Measurements from ENCODE around the gene SACS.

The SACS gene, protein sequence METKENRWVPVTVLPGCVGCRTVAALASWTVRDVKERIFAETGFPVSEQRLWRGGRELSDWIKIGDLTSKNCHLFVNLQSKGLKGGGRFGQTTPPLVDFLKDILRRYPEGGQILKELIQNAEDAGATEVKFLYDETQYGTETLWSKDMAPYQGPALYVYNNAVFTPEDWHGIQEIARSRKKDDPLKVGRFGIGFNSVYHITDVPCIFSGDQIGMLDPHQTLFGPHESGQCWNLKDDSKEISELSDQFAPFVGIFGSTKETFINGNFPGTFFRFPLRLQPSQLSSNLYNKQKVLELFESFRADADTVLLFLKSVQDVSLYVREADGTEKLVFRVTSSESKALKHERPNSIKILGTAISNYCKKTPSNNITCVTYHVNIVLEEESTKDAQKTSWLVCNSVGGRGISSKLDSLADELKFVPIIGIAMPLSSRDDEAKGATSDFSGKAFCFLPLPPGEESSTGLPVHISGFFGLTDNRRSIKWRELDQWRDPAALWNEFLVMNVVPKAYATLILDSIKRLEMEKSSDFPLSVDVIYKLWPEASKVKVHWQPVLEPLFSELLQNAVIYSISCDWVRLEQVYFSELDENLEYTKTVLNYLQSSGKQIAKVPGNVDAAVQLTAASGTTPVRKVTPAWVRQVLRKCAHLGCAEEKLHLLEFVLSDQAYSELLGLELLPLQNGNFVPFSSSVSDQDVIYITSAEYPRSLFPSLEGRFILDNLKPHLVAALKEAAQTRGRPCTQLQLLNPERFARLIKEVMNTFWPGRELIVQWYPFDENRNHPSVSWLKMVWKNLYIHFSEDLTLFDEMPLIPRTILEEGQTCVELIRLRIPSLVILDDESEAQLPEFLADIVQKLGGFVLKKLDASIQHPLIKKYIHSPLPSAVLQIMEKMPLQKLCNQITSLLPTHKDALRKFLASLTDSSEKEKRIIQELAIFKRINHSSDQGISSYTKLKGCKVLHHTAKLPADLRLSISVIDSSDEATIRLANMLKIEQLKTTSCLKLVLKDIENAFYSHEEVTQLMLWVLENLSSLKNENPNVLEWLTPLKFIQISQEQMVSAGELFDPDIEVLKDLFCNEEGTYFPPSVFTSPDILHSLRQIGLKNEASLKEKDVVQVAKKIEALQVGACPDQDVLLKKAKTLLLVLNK (N-terminal part only)

DNA sequence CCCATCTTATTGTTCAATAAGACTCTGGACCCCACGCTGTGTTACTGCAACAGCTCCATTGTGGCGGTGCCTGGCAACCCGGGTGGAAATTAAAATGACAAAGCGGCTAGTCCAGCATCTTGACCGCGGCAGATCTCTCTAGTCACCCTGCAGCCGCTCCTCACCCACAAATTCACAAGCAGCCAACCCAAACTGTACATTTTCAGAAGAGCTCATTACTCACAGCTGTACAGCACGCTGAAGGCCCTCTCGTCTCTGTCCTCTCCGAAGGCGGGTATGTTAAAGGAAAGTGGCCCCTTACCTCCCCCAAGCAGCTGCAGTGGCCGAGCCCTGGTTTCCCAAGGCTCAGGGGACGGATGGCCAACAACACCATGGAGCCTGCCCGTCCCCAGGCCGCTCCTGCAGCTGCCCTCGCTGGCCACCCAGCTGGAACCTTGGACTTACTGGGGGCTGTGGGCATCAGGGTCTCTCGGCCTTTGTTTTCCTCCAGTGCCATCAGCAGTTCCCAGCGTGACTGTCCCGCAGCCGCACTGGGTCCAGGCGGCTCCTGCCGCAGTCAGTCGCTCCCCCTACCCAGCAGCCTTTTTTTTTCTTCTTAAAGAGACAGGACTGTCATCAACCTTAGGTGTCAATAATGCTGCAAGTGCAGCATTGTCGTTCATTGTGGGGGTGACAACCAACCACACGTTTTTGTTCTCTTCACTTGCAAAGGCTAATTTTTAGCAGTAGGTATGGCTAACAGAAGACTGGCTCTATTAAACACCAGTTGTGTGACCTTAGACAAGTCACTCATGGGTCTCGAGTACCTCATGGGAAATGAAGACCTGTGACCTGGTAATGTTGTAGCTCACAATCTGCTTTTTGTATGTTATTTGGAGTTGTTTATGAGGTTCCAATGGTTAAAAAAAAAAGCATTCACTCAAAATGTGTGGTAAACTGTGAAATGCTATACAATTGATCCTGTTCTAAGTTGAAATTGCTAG is at the start of gene SACS:
Gene SACS, minus strand, starts transcription at position 532 of the 983 bp plus-strand sequence. CDS start 22,463 bp downstream, outside the sequence.
- no peaks in the 10 kb centered on the region for H4K20me1 ChIP-seq (ENCODE audit: insufficient read depth, low read length)
- H3K79me2 ChIP-seq (ENCODE audit: low read length), result no peaks in the 10 kb centered on the region
- no peak within 1 kb of the TSS for H3K4me3 ChIP-seq (ENCODE audit: low read length)
- H3K4me2 ChIP-seq (ENCODE audit: low read length), result no peak within 1 kb of the TSS
- no peaks in the 10 kb centered on the region for H3K36me3 ChIP-seq (replicated peaks; ENCODE audit: low read depth, low read length)
- no peaks in the 10 kb centered on the region for H3K4me1 ChIP-seq (ENCODE audit: low read length)
- TF ChIP-seq CTCF (IDR thresholded peaks at IDR 0.05; ENCODE audit: low read depth, low read length) (no peak), EZH2phosphoT487 (IDR thresholded peaks at IDR 0.05; ENCODE audit: low read depth) (no peak)
- no peaks in the 10 kb centered on the region for H3K9me3 ChIP-seq (ENCODE audit: insufficient read depth, low read length)
- H3K9ac ChIP-seq (ENCODE audit: low read length), result no peak within 1 kb of the TSS
- no peak within 1 kb of the TSS for H3K27ac ChIP-seq (ENCODE audit: low read length)
- H2AFZ ChIP-seq (ENCODE audit: low read depth, low read length), result no peak within 1 kb of the TSS
- peaks cover 19% of the 10 kb centered on the region for H3K27me3 ChIP-seq (ENCODE audit: low read depth, low read length)

DNA sequence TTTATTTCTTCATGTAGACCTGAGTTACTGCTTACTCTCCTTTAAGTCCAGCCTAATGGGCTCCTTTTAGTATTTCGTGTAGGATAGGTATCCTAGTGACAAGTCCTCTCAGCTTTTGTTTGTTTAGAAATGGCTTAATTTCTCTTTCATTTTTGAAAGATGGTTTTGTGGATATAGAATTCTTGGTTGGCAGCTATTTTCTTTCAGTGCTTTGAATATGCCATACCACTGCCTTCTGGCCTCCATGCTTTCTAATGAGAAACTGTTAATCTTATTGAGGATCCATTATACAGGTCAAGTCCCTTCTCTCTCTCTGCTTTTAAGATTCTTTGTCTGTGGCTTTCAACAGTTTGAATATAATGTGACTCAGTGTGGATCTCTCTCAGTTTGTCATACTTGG is 46.8 kb upstream of the SACS start:
- H3K79me2 ChIP-seq (ENCODE audit: low read length), result no peaks in the 10 kb centered on the region
- no peak overlapping the region for H3K9ac ChIP-seq (ENCODE audit: low read length)
- peaks cover 9% of the 10 kb centered on the region; the same call in 1 of the 2 replicates for H3K9me3 ChIP-seq (ENCODE audit: insufficient read depth, low read length)
- no peak overlapping the region for H2AFZ ChIP-seq (ENCODE audit: low read depth, low read length)
- TF ChIP-seq EZH2phosphoT487 (IDR thresholded peaks at IDR 0.05; ENCODE audit: low read depth) (no peak), CTCF (IDR thresholded peaks at IDR 0.05; ENCODE audit: low read depth, low read length) (no peak)
- H3K4me3 ChIP-seq (ENCODE audit: low read length), result no peak overlapping the region
- H3K36me3 ChIP-seq (replicated peaks; ENCODE audit: low read depth, low read length), result no peaks in the 10 kb centered on the region
- H3K4me2 ChIP-seq (ENCODE audit: low read length), result no peak overlapping the region
- H3K4me1 ChIP-seq (ENCODE audit: low read length), result no peaks in the 10 kb centered on the region
- H4K20me1 ChIP-seq (ENCODE audit: insufficient read depth, low read length), result no peaks in the 10 kb centered on the region
- H3K27ac ChIP-seq (ENCODE audit: low read length), result no peak overlapping the region
- H3K27me3 ChIP-seq (ENCODE audit: low read depth, low read length), result peaks cover 4% of the 10 kb centered on the region; the same call in 1 of the 2 replicates

GRCh38 chr13:23477101-23477500 is 43.6 kb upstream of the SACS start:
- H3K27ac ChIP-seq (ENCODE audit: low read length), result no peak overlapping the region
- TF ChIP-seq CTCF (IDR thresholded peaks at IDR 0.05; ENCODE audit: low read depth, low read length) (no peak), EZH2phosphoT487 (IDR thresholded peaks at IDR 0.05; ENCODE audit: low read depth) (no peak)
- no peak overlapping the region for H3K9ac ChIP-seq (ENCODE audit: low read length)
- no peak overlapping the region for H3K4me2 ChIP-seq (ENCODE audit: low read length)
- no peaks in the 10 kb centered on the region for H3K79me2 ChIP-seq (ENCODE audit: low read length)
- peaks cover 4% of the 10 kb centered on the region; the same call in 1 of the 2 replicates for H3K27me3 ChIP-seq (ENCODE audit: low read depth, low read length)
- no peak overlapping the region for H2AFZ ChIP-seq (ENCODE audit: low read depth, low read length)
- no peaks in the 10 kb centered on the region for H3K36me3 ChIP-seq (replicated peaks; ENCODE audit: low read depth, low read length)
- H3K4me1 ChIP-seq (ENCODE audit: low read length), result no peaks in the 10 kb centered on the region
- no peaks in the 10 kb centered on the region for H4K20me1 ChIP-seq (ENCODE audit: insufficient read depth, low read length)
- H3K9me3 ChIP-seq (ENCODE audit: insufficient read depth, low read length), result peaks cover 9% of the 10 kb centered on the region; the same call in 1 of the 2 replicates
- no peak overlapping the region for H3K4me3 ChIP-seq (ENCODE audit: low read length)
